ENCODE results near the gene ROR2.

The ROR2 gene

DNA sequence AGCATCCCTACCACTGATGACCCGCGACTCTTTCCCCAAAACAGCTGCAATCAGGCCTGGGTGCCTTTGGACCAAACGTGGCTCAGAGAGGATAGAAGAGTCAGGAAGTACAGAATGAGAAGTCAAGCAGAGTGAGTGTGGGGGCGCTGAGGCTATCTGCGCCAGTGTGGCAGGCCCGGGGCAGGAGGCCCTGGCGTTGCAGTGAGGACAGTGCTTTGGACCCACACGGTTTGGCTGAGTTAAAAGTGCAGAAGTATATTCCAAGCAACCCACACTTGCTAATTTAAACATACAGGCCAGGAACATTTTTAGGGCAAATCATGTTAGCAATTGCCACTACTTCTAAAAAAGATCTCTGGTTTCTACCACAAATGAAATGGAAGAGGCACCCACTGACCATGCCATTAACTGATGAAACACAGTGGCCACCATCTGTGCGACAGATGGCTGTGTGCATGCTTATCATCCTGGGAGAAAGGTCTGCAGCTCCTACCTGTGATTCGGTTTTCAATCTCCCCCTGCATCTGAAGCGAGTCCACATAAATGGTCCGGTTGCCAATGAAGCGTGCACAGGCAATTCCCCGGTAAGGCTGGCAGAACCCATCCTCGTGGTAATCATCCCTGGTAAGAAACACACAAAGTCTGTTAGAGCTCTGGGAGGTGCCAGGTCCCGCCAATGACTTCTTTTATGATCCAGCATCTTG is 213.0 kb downstream of the ROR2 start:
- DNase-seq (ENCODE audit: low spot score) = no peak

DNA sequence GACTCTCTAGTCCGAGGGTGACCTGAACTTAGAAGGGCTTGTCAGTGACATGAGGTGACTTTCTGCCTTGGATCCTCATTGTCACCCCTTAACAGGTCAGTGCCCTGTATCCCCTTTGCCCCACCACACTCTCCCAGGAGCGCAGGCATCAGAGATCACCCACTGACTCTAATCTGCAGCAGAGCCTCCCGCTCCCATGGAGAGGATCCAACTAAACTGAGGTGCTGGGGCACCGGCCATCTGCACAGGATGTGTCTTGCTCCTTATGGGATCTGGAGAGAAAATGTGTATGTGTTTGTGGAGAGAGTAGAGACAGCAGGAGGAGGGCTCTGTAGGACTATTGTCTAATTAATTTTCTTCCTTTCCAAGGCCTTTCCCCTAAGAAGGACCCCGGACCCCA is 213.7 kb downstream of the ROR2 start:
- DNase-seq (ENCODE audit: low spot score) = no peak

DNA sequence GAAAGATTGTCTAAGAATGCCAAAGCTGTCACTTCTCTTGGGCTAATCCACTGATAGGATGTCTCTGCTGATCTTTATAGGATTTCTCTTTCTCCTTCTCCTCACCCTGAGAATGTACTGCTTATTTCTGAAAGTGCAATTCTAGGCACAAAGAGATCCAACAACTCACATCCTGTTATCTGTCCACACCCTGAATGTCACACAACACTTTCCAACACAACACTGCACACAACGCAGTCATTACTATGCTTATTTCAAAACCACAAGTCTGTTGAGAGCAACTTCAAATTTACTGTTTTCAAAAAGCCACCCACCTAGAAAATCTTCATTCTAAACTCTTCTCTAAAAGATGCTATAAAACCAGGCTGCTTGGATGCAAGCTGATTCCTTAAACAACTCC is 215.0 kb downstream of the ROR2 start:
- no peak for DNase-seq (ENCODE audit: low spot score)

DNA sequence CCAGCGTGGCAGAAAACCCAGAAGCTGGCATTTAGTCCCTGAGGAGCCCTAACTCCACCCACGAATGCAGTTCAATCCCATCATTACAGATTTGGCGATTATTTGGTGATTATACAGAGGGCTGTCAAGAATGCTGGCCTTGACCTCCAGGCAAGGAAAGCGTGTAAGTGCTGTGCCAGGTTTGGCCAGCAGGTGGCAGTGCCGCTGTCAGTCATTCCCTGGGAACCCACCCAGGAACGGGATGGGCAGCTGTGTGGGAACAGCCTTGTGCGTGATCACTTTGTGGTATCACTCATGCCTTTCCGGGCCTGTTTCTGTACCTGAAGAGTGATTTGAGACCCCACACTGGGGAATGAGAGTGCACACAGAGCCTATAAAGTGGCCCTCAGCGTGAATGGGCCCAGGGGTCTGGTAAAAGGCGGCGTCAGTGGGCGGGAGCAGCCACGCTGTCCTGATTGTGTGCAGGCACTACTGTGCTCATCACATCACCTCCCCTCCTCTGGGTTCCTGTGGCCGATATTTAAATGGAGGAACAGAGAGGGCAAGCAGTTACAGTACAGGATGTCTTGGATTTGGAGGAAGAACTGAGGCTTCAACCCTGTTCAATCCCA is 215.6 kb downstream of the ROR2 start:
- DNase-seq (ENCODE audit: low spot score) = peak; percentile 58

DNA sequence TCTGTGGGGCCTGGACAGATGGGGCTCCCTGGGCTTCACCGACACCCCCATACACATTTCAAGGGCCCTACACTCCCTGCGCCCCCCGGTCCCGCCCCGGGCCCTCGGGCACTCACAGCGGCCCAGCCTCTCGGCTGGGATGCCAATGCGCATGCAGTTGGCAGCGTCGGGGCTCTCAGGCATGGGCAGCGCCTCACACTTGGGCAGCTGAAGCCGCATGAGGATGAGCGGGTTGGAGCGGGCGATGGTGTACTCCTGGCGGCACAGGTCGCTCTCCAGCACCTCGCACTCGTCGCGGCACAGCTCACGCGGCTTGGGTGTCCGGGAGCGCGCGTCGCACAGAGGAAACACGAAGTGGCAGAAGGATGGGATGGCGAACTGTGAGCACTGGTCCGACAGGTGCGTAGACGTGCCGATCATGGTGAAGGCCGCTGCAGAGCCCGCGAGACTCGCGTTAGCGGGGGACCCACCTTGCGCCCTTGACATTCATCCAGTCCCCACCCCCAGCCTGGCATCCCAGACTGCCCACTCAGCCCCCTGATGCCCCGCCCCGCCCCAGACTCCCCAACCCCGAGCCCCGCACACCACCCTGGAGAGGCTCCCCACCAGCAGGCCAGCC is 216.9 kb downstream of the ROR2 start:
- no peak for DNase-seq (ENCODE audit: low spot score)

DNA sequence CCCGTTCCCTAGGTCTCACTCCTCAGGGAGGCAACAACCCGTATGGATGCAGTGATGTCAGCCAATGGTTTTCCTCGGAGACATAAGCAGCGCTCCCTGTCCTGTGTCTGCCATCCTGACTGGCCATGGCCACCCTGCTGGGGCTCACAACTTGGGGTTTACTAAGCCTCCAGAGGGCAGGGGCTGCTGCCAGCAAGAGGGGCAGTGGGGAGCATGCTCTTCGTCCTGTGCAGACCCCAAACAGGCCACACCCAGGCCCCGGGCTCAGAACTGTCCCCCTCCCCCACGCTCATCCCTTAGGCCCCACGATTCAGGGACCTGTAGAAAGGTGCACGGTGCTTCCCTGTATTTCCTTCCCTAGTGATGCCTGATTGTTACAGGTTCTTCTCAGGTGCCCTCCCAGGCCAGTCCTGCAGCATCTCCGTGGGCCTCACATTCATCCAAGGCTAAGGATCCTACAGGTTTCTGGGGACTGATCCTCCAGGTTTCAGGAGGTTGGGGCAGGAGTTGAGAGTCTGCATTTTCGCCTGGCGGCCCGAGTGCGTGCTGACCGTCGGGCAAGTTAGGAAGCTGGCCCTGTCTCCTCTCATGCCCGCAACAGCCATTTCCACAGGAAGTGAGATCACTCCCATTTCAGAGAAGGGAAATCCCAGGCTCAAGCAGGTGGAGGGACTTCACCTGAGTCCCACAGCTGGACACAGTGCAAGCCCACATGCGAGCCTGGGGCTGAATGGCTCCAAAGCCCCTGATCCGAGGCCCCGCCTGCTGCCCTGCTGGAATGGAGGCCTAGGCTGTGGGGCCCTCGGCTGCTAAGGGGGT is 217.6 kb downstream of the ROR2 start:
- no peak for DNase-seq (ENCODE audit: low spot score)

DNA sequence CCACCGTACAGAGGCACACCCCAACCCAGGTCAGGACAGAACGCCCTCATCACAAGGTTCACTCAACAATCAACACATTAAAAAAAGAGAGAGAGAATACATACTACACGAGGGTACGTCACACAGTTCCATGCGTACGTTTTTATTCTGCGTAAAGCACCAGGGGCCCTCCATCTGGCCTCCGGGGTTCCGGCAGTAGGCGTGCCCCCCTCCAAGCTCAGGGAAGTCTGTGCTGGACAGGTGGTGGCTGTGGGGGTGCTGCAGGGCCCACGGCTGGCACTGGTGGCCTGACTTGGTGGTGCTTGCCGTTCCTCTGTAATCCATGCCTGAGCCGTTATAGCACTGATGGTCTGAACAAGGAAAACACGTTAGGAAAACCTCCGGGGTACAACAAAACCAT is 219.2 kb downstream of the ROR2 start:
- no peak for DNase-seq (ENCODE audit: low spot score)

DNA sequence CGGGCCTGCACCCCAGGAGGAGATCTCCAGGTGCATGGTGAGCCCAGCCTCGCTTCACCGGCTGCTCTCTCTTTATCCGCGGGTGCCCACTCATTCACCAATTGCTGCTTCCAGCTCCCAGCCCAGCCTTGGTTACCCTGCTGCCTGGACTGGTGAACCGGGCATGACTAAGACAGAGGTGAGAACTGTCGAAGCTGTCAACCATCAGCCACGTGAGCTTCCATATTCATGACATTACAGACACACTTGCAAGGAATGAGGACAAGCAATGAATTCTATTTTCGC is 220.5 kb downstream of the ROR2 start:
- no peak for DNase-seq (ENCODE audit: low spot score)

DNA sequence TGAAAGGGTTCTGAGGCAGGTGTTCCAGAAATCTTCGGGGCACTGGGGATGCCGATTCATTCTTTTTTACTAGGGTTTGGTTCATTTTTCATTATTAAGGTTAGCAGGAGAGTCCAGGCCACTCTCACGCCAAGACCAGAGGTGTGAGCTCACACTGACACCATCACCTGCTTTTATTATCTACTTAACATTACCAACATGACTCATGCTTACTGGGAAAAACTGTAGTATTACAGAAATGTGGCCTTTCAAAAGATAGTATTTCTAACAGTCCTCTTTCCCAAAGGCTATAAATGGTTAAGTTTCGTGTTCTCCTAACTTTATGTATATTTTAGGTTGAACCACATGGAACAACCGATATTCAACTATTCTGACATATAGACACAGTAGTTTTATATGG is 222.1 kb downstream of the ROR2 start:
- DNase-seq (ENCODE audit: low spot score) = no peak

DNA sequence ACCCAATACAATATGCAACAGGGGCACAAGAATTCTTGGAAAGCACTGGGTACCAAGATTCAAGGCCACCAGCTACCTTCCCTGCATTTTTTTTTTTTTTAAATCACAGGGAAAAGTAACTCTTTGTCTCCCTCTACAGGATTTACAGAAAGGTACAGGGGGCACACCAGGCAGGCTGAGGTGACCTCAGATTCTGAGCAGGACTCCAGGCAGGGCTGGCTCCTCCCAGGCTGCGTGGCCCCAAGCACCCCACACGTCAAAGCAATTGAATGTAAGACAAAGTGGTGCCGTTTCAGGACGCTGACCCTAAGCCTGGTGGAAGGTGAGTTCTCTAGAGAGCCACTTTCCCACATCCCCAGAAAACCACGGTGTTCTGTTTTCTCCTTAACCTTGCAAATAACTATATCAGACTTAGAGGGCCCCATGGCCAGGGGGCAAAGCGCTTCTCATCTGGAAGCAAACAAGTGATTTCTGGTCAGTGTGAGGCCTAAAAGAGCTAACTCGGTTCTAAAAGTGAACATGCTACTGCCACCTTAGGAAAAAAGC is 222.6 kb downstream of the ROR2 start:
- DNase-seq (ENCODE audit: low spot score) = peak; percentile 57

DNA sequence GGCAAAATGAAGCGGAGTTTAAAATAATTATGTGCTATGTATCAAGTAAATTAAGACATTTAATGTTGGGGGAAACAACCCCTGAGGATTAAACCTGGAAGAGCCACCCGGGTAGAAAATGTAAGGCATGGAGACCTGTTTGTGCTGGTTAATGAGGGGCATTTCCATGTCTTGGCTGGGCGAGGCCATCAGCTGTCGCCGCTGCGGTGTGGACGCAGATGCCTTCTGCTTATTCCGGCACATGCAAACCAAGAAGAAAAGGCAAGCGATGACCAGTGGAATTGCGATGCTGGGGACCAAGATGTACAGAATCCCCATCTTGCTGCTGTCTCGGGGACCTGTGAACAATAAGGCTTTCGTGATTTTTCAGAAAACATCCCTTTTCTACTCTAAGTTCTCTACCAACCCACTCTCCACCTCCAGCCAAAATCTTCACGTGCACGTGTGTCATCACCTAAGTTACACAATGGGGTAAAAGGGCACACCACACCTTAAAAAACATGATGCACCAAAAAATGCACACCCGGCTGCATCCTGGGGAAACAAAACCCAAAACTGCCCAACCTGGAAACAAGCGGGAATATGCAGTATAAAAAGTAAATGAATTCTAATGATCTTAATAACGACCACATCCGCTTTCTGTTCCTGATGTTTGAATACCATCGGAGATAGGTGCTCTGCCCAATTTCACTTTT is 223.5 kb downstream of the ROR2 start:
- DNase-seq (ENCODE audit: low spot score) = no peak

DNA sequence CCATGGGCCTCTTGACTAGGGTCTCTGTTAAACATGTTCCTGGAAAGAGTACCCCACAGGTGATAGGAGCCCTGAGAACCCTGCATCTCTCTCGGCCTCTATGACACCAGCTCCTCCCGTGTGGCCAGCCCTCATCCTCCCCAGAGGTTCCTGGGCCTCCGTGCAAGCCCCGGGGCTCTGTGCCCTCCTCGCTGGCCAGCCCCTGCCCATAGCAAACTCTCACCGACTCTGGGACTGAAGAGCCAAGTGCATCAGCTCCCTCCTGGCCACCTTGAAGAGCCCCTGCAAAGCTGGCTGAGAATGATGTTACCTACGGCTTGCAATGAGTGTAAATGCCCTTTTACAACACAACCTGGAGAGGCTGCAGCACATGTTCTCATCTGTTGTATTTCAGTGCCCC is 224.4 kb downstream of the ROR2 start:
- DNase-seq (ENCODE audit: low spot score) = no peak

DNA sequence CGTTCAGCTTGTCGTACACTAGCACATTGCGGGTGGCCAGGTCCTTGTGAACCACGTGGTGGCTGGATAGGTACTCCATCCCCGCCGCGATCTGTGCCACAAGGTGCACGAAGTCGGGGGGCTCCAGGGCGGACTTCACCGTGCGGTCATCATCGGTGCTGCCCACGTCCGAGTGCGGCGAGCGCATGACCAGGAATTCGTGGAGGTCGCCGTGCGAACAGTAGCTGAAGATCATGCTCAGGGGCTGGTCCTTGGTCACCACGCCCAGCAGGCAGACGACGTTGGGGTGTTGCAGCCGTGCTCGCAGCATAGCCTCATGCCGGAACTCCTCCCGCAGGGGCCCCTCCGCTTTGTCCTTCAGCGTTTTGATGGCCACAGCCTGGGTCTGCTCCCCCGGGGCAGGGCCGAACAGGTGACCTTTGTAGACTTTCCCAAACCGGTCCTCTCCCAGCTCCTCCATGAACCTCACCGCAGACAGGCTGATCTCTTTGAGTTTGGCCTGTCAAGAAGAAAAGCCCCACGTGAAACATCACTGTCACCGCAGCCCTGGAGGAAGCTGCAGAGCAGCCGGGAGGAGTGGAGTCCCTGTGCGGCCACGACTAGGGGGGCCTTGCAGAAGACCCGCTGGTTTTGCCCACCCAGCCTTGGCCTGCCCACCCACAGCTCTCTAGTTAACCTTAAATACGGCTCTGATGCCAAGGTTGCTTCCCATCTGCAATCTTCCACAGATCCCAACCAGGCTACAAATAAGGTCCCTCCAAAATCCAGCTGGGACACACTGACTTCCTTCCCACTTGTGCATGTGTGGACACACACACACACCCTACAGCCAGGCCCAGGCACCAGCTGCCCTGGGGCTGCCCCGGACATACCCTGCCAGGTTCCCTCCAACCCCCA is 225.2 kb downstream of the ROR2 start:
- DNase-seq (ENCODE audit: low spot score) = no peak

DNA sequence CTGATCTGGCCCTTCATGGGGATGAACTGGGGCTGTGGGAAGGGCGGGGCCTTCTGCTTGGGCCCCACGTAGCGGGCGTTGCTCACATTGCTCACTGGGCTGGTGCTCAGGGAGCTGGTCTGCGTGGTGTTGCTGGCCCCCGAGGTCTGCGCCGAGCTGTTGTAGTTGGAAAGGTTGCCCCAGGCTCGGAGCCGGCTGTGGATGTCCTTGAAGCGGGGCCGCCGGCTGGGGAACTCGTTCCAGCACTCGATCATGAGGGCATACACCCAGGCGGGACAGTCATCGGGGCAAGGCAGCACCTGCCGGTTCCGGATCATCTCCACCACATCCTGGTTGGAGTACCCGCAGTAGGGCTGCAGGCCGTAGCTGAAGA is 226.0 kb downstream of the ROR2 start:
- DNase-seq (ENCODE audit: low spot score) = no peak

DNA sequence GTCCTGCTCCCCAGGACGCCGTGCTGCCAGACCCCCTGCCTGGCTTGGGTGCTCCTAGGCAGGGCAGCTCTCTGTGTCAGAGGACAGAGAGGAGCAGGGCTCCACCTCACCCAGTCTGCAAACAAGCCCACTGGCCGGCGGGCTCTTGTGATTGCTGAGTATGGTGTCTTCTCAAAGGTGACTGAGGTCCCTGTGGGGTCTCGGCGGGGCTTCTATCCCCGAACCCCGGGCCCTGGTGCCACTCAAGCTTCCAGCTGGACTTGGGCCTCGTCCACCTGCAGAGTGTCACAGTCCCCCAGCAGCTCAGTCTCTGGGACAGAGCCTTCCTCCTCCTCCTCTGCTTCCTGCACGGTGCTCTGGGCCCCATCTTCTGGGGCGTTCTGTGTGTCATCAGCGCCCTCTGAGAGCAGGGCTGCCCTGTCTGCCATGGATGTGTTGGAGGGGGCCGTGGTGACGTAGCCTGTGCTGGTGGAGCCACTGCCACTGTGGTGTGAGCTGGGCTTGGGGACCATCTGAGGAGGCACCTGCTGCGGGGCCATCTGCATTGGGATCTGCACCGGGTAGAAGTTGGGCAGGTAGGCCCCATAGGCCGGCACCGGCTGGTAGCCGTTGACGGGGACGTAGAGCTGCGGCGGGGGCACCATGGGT is 226.5 kb downstream of the ROR2 start:
- DNase-seq (ENCODE audit: low spot score) = no peak

DNA sequence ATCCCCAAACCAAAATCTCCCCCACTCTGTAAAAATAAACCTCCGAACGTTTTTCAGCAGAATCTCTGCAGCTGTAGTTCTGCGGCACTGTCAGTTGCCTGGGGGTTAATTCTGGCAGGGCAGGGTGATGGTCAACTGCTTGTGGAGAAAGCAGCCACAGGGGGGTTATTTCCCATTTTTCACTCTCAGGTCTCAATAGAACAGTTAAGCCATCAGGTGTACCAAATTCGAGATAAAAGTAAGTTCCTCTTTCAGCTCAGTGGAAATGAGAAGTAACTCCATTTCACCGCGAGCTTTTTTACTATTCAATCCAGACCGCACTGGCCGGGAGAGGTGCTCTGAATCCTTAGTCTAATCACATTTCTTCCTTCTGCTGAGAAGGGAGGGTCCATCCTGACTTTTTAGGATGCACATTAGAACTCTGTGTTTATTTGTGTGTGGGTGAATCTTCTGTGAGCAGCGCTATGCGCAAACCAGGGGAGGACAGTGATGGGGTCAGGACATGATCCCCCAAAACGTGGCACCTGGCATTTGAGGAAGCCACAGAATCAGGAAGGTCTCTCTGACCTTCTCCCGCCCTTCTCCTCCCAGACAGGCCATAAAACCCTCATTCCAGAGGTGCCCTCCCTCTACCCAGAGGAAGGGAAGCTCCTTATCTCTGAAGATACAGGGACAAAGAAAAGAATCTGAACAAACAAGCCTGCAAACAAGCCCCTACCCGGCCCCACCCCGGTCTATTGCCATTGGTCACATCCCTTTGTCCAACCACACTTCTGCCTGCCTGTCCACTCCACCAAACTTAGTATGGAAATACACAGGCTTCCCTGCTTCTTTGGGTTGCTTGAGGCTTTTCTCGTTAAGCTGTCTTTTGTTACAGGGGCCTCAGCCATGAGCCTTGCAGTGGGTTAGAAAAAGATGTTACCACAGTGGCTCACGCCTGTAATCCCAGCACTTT is 229.0 kb downstream of the ROR2 start:
- DNase-seq (ENCODE audit: low spot score) = no peak

DNA sequence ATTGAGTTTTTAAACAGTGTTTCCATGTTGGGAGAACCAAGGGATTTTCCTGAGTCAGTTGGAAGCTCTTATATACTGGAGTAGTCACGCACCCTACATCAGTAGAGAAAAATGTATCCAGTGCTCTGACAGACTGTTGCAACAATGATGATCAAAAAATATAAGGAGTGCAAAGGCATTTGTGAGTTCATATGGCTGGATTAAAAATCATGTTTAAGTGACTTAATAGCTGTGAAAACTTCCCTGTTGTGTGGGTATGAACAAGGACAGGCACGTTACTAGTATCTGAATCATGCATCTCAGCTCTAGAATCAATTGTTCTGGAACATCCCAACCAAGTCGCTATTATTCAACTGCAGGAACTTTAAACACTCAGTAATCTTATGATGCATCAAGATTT is 229.7 kb downstream of the ROR2 start:
- DNase-seq (ENCODE audit: low spot score) = no peak

DNA sequence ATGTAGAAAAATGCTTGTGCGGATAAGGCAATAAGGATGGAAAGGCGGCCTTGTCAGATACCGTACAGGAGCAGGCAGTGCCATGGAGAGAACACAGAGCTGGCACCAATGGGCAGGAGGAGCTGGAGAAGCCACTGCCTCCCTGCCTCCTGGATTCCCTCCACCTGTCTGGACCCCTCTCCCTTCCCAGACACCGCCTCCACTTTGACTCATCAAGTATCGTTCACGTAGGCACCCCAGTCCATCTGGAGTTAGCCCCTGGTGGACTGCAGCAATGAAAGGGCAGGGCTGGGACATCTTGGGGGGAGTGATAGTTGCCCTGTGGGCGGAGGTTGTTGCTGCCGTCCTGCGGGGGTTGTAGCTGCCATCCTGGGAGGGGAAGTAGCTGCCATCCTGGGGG is 232.0 kb downstream of the ROR2 start:
- DNase-seq (ENCODE audit: low spot score) = no peak

DNA sequence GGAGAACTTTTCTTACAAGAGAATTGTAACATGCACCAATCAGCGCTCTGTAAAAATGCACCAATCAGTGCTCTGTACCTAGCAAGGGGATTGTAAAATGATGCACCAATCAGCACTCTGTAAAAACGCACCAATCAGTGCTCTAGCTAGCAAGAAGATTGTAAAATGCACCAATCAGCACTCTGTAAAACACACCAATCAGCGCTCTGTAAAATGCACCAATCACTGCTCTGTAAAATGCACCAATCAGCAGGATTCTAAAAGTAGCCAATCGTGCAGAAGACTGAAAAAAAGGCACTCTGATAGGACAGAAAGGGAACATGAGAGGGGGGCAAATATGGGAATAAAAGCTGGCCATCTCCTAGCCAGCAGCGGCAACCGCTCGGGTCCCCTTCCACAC is 233.2 kb downstream of the ROR2 start:
- DNase-seq (ENCODE audit: low spot score) = no peak

DNA sequence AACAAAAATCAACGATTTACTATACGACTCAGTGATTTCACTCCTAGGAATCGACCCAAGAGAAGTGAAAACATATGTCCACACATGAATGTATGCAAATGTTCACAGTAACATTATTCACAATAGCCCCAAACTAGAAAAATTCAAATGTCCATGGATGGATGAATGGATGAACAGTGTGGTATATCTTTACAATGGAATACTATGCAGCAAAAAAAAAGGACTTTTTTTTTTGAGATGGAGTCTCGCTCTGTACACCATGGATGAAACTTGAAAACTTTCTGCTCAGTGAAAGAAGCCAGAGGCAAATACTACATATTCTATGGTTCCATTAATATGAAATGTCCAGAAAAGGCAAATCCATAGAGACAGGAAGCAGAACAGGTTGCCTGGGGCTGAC is 233.8 kb downstream of the ROR2 start:
- no peak for DNase-seq (ENCODE audit: low spot score)

All from activated CD4-positive, alpha-beta T cell treated with anti-CD3 and anti-CD28 coated beads, Interleukin-2, Interleukin-4, amounts not matched to agents 100 ng/mL and 50 ng/mL, durations not matched to agents 16 hours and 8 hours (primary cell).